Activated CD4-positive, alpha-beta T cell treated with anti-CD3 and anti-CD28 coated beads, Interleukin-2, amount 50 U/mL, for 24 hours (primary cell): ENCODE data around the gene AOC3.
"Not testable (repeated sequence)": the region's sequence is repeated elsewhere in the genome, so short reads cannot be mapped to it uniquely, and the experiment has no call there.

Experiments
- DNase-seq, 2 donors: peaks; one replicate each; pipeline ENCODE4 v3.0.0-alpha.2; 2020; ENCODE audit warnings: low read depth in 1 of 2, low spot score in 1 of 2

Gene AOC3

DNA sequence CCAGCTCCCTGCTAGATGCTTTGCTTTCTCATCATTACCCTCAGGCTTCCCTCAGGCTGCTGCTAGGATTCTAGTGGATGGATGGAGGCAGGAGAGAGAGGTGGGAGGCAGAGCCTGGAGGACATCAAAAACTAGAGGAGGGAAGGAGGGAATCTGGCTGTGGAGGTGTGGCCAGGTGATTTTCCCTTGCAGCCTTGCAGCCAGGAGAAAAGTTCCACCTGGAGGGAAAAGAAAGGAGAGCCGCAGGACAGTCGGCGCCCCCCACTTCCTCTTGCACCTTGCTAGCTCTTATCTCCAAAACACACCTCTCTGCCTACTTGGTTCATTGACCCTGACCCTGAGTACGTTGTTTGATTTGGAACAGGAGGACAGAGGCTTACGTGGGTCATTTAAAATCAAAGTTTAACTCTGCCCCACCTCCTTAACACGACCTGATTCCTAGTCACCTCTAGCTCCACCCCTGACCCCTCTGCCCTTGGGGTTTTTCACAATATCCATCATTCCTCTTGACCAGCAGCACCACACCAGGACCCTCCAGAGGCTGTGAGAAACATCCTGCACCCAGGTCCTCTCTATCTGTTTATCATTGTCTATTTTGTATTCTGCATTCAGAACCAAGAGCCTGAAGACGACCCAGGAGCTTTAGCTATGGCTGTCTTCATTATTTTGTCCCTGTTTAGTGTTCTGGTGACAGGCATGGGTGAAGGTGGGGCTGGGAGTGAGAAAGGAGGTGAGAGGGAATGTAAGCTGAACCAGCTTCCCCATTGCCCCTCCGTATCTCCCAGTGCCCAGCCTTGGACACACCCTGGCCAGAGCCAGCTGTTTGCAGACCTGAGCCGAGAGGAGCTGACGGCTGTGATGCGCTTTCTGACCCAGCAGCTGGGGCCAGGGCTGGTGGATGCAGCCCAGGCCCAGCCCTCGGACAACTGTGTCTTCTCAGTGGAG is 15.9 kb downstream of the AOC3 start:
- no peak for DNase-seq

DNA sequence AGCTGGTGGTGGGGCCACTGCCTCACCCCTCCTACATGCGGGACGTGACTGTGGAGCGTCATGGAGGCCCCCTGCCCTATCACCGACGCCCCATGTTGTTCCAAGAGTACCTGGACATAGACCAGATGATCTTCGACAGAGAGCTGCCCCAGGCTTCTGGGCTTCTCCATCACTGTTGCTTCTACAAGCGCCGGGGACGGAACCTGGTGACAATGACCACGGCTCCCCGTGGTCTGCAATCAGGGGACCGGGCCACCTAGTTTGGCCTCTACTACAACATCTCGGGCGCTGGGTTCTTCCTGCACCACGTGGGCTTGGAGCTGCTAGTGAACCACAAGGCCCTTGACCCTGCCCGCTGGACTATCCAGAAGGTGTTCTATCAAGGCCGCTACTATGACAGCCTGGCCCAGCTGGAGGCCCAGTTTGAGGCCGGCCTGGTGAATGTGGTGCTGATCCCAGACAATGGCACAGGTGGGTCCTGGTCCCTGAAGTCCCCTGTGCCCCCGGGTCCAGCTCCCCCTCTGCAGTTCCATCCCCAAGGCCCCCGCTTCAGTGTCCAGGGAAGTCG is 16.8 kb downstream of the AOC3 start:
- DNase-seq, result not testable (repeated sequence)

DNA sequence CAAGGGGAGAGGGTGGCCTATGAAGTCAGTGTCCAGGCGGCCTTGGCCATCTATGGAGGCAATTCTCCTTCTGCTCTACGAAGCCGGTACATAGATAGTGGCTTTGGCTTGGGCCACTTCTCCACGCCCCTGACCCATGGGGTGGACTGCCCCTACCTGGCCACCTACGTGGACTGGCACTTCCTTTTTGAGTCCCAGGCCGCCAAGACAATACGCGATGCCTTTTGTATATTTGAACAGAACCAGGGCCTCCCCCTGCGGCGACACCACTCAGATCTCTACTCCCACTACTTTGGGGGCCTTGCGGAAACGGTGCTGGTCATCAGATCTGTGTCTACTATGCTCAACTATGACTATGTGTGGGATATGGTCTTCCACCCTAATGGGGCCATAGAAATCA is 17.3 kb downstream of the AOC3 start:
- no peak for DNase-seq

DNA sequence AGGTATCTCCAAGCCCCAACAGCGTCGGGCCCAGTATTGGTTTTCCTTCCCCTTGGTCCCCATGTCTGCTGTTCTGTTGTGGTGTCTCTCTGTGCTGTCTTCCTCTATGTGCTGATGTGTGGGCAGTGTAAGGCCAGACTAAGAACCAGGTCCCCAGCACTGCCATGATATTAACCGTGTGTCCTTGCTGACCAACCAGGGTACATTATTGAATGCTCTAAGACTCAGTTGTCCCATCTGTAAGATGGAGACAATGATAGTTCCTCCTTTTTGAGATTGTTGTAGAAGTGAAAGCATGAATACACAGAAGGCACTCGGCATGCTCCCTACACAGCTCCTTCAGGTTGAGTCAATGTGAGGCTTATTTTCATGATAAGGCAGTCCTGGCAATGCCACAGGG is 20.6 kb downstream of the AOC3 start:
- no peak for DNase-seq

DNA sequence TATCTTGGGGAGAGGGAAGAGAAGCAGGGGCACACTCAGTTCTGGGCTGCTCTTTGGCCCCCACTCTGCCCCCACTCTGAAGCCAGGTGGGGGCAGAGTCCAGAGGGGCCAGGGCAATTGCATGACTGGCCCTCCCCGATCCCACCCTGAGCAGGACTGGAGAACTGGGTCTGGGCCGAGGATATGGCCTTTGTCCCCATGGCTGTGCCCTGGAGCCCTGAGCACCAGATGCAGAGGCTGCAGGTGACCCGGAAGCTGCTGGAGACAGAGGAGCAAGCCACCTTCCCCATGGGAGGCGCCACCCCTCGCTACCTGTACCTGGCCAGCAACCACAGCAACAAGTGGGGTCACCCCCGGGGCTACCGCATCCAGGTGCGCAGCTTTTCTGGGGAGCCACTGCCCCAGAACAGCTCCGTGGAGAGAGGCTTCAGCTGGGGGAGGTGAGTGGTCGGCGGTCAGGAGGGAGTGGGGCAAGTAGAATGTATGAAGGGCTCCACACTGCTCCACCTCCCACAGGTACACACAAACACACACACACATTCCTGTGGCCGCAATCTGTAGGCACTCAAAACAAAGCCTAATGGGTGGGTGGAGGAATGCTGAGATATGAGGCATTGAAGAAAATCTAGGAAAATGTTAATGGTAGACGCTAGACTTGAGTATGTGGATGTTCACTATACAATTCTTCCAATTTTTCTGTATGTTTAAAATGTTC is 21.4 kb downstream of the AOC3 start:
- no peak for DNase-seq

DNA sequence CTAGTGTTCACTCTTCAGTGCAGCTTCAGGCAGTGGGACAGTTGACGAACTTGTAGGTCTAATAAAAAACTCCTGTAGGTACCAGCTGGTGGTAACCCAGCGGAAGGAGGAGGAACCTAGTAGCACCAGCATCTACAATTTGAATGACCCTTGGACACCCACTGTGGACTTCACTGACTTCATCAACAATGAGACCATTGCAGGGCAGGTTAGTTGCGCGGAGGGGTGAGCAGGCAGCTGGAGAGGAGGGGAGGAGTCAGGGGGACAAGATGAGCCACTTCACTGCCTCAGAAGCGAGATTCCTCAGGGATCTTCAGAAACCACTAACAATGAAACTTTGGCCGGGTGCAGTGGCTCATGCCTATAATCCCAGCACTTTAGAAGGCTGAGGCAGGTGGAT is 22.3 kb downstream of the AOC3 start:
- DNase-seq, result no peak

DNA sequence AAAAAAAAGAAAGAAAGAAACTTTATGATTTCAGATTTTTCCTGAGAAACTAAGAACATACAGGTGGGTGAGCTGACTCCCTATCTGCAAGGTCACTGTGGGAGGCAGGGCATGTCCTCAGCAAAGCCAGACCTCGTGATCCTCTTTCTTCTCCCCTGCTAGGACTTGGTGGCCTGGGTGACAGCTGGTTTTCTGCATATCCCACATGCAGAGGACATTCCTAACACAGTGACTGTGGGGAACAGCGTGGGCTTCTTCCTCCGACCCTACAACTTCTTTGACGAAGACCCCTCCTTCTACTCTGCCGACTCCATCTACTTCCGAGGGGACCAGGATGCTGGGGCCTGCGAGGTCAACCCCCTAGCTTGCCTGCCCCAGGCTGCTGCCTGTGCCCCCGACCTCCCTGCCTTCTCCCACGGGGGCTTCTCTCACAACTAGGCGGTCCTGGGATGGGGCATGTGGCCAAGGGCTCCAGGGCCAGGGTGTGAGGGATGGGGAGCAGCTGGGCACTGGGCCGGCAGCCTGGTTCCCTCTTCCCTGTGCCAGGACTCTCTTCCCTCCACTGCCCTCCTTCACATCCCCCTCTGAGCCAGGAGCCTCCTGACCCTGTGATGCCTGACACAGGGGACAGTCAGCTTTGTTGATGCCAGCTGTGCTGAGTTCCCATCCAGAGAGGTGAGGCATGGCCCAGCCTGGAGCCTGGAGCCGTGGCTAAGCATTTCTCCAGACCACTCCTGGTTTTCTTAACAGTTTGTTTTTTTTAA is 23.1 kb downstream of the AOC3 start:
- DNase-seq, result not testable (repeated sequence)

DNA sequence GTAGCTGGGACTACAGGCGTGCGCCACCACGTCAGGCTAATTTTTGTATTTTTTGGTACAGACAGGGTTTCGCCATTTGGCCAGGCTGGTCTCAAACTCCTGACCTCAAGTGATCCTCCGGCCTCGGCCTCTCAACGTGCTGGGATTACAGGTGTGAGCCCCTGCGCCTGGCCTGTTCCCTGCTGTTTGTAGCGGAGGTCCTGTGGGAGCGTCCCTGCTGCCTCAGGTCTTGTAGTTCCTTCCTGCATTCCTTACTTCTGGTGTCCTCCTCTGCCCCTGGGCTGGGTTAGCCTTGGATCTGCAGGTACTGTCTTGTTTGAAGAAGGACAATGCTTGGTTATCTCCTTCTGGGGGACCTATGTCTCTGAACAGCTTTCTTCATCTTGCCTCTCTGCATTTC is 26.0 kb downstream of the AOC3 start:
- no peak for DNase-seq

DNA sequence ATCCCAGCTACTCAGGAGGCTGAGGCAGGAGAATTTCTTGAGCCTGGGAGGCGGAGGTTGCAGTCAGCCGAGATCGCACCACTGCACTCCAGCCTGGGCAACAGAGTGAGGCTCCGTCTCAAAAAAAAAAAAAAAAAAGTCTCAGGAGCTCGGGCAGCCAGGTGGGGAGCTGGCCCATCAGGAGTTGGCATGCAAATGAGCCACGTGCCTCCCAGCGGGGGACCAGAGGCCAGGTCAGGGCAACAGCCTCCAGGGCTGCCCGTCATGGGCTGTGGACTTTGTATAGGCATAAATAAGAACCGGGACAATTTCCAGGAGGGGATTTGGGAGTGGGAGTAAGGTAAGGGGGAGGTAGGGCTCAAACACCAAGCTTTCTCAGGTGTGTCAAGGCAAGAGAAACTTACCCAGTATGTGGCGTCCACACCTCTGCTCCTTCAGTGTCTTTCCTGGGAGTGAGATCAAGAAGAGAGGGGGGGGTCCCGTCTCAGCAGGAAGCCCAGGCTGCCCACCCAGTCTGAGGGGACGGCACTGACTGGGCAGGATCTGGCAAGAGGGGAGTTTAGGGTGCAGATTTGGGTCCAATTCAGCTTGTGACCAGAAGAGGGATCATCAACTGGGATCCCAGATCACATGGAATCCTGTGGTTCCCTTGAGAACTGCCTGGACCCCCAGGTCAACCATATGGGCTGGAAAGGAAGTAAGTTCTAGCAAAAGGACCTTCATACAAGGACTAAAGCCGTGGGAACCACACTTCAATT is 27.3 kb downstream of the AOC3 start:
- no peak for DNase-seq

DNA sequence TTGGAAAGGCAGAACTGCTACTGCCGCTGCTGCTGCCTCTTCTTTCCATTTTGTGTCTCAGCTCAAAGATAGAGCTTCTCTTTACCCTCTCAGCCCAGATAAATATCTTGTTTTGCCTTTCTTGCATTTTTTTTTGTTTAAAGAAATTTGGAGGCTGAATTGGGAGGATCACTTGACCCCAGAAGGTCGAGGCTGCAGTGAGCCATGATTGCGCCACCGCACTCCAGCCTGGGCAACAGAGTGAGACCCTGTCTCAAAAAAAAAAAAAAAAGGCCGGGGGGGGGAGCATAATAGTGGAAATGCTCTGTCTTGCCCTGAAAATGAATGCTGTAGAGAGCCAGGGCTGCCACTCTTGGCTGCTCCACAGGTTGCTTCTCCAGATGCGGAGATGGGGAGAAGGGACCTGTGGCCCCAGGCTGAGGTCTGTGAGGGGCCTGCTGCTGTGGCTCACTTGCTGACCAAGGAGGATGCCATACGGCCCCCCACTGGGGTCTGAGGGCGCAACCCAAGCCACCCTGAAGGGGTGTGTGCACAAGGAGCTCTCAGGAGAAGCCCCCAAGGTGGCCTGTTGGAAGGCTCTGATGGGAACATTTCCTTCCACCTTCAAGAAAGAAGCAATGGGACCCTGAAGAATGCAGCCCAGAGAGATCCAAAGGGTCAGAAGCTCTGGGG is 28.1 kb downstream of the AOC3 start:
- no peak for DNase-seq

DNA sequence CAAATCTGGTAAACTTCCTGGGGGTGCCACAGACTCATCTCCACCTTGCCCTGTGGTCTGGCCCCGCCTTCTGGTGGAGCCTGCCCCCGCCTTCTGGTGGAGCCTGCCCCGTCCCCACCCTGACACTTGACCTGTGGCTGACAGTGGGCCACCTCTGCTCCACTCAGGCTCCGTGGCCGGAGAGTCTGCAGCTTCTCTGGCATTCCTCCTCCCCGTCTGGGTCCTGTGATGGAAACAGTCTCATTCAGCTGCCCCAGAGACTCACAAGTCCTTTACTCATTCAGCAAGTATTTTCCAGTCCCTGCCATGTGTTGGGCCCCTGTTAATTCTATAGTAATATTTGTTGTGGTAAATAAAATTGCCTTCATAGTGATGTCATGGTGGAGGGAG is 28.6 kb downstream of the AOC3 start:
- DNase-seq, result no peak

DNA sequence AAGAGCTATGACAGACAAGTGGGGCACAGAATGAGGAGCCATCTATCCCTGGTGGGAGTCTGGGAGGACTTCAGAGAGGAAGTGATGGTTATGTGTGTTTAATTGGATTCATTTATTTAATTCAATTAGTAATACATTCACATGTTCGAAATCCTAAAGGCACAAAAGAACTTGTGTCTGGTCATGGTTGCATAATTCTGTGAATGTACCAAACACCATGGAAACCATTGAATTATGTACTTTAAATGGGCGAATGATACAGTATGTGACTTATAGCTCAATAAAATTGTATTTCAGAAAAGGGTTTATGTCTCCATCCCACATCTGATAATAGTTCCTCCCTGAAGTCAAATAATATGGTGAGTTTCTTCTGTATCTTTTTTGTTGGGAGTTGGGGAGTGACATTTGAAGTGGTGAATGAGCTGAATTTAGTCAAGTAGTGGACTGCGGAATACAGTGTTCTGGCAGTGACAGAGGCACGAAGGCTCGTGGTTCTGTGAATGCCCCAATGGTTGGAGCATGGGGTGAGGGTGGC is 29.8 kb downstream of the AOC3 start:
- no peak for DNase-seq

DNA sequence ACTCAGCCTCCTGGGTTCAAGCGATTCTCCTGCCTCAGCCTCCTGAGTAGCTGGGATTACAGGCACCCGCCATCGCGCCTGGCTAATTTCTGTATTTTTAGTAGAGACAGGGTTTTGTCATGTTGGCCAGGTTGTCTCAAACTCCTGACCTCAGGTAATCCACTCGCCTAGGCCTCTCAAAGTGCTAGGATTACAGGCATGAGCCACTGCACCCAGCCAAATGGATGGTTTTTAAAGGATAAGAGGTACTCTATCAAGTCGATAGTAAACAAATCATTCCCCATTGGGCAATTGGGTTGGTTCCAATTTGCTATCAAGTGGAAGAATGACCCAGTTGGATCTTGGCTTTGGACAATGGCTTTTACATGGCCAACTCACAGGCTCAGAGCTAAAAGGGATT is 30.7 kb downstream of the AOC3 start:
- not testable (repeated sequence) for DNase-seq

DNA sequence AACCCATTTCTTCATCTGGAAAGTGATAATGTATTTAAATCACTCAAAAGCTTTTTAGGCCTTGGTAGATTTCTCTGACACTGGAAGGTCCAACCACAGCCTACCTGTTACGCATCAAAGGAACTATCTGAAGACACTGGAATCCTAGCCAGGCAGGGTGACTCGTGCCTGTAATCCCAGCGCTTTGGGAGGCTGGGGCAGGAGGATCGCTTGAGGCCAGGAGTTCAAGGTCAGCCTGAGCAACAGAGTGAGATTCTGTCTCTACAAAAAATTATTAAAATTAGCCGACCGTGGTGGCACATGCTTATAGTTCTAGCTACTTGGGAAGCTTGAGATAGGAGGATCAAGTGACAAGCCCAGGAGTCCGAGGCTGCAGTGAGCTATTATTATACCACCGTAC is 31.2 kb downstream of the AOC3 start:
- DNase-seq, result no peak

DNA sequence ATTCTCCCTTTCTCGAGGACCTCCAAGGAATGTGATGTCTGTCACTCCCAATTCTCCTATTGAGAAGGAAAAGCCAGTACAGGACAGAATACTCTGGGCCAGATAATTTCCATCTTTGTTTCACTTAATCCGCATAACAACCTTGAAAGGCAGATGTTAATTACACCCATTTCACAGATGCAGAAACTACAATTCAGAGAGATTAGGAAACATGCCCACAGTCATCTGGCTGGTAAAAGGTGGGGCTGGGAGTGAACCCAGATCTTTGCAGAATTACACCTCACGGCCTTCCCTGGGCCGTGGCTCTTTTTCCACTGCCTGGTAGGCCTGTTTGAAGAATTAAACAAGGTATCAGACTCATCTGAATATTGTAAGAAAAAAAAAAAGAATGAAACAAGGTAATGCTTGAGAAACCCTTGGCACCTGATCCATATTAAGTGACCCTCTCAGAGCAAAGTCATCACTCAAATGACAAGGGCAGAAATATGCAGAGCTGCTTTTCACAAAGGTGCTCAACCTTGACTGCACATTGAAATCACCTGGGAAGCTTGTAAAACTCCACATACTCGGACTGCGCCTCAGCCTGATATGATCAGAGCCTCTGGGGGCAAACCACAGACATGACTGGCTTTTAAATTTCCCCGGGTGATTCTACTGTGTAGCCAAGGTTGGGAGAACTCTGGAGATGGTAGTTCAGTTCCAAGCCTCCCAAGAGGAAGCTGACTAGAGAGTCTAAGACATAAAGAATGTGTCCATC is 33.0 kb downstream of the AOC3 start:
- no peak for DNase-seq

DNA sequence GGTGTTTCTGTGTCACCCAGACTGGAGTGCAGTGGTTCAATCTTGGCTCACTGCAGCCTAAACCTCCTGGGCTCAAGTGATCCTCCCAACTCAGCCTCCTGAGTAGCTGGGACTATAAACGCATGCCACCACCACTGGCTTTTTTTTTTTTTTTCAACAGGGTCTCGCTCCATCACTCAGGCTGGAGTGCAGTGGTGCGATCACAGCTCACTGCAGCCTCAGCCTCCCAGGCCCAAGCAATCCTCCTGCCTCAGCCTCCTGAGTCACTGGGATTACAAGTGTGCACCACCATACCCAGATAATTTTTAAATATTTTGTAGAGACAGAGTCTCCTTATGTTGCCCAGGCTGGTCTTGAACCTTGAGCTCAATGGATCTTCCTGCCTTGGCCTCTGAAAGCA is 34.8 kb downstream of the AOC3 start:
- DNase-seq, result not testable (repeated sequence)

DNA sequence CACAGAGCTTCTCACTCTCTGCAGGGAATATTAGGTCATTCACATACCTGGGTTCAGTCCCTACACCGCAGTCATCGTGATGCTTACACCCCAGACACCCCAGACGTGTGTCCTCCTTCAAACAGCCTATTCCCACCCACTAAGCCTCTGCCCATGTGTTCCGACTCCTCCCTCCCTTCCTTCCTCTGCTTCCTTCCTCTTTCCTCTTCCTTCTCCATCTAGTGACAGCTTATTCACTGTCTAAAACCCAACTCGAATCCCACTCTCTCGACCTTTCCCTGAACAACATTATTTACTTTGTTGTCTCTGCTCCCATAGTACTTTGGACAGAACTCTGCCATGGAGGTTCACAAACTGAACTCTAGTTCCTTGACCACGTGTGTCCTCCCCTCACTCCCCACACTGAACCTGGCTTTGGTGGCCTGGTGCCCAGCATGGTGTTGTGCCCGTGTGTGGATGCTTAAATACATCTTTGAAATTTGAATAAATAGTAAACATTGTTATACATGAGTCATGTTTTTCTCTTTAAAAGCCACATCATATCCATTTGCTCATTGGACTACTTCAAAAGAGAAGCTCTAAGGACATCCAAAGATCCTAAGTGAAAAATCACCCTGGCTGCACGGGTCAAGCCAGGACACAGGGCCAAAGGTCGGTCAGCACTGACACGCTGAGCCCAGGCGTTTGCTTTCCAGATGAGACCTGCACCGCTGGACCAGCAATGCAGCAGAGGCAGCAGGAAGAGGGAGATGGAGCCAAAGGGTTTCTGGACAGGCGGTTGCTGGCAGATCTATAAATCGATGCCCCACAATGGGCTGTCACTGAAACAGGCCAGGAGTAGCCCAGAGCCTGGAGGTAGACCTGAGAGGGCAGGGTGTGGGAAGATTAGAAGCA is 35.5 kb downstream of the AOC3 start:
- DNase-seq, result no peak

DNA sequence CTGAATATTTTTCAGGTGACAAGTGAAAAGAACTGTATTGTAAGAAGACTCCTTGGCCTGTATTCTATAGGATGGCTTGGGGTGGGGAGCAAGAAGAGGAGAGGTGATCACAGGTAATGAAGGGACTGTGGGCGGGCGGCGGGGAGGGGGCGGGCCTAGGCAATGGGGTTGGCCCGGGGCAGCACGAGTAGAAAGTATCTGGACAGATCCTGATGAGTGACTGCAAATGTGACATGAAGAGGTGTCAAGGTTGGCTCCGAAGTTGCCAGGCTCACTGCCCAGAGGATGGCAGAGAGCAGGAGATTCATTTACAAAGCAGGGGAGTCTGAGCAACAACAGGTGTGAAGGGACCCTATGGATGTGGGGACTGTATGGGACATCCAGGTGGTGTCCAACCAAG is 38.8 kb downstream of the AOC3 start:
- DNase-seq, result no peak
